Keratinocyte (primary cell): ENCODE measurements around the gene SNCAIP.

Source experiments
- CTCF ChIP-seq, 3 experiments: IDR thresholded peaks in 1 of 3; conservative IDR thresholded peaks in 1 of 3; optimal IDR thresholded peaks in 1 of 3; 2 replicates in 2 of 3; 3 replicates in 1 of 3; pipeline versions ENCODE3 to v1.5.1; 2011; ENCODE audit warnings: low read length in 3 of 3, mild to moderate bottlenecking in 3 of 3, moderate library complexity in 2 of 3, control low read depth in 1 of 3, inconsistent platforms in 1 of 3; ENCODE audit not compliant: insufficient read depth in 2 of 3; ENCODE audit errors: extremely low read depth in 1 of 3
- EZH2 ChIP-seq: IDR thresholded peaks from one replicate; pipeline ENCODE4 v1.6.1; 2012; ENCODE audit warnings: inconsistent platforms, mild to moderate bottlenecking, low read length, moderate library complexity

DNA sequence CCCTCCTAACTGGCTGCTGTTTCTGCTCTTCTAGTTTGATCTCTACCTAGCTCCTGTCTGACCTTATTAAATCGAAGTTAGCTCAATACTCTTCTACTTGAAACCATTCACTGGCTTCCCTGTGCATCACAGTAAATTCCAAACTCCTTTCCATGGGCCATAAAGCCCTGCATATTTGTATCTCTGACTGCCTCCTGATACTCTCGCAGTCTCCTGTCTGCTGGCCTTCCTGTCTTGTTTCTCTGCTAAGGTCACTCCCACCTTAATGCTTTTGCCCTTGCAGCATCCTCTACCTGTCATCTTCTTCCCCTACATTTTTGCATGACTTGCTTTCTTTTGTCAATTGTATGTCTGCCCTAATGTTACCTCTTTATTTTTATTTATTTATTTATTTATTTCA lies 44.8 kb downstream of the SNCAIP start:
- TF ChIP-seq EZH2 (no peak), CTCF (optimal IDR thresholded peaks at IDR 0.05 in 1 of 3, IDR thresholded peaks at IDR 0.05 in 1 of 3, conservative IDR thresholded peaks at IDR 0.05 in 1 of 3; ENCODE audit: extremely low read depth in 1 of 3, insufficient read depth in 2 of 3, low read length in 3 of 3) (no peak)
